H54 (cell line): Measurements from ENCODE around the gene SMAD2.

Experiments used
- DNase-seq: peaks from one replicate; pipeline ENCODE4 v3.0.0; 2011; ENCODE audit warnings: low spot score, mixed read lengths; ENCODE audit not compliant: insufficient read length
- FAIRE-seq: peaks from 3 replicates; lab custom pipeline; 2011; peaks lifted over from hg19 to GRCh38; lab: Jason Lieb, UNC
- POLR2A ChIP-seq: IDR thresholded peaks from 2 replicates; pipeline ENCODE4 v1.6.1; 2011; ENCODE audit warnings: low read depth, mild to moderate bottlenecking, low read length

The SMAD2 gene

GRCh38 chr18:47826157-47827074 lies 104.0 kb downstream of the SMAD2 start:
- TF ChIP-seq POLR2A, result no peak
- no peak for FAIRE-seq
- no peak for DNase-seq

DNA sequence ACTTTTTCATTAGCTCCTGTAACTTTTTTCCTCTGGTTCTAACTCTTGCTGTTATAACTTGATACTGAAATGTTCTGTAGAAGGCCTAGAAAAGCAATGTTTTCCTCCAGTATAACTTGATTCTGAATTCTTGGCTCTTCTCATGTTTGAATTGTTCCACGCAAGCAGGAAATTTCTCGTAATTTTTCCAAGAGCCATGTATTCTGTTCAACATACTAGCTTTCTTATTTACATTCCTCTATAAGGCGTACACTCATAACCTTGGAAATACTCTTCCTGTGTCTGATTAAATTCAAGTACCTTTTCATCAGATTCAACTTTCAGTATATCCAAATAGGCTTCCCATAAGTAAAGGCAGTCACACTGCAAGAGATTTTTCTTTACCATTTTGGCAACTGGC lies 109.1 kb downstream of the SMAD2 start:
- no peak for DNase-seq
- no peak for TF ChIP-seq POLR2A
- no peak for FAIRE-seq

- FAIRE-seq, result no peak
- no peak for DNase-seq
- TF ChIP-seq POLR2A, result no peak
Measured at GRCh38 chr18:47817795-47818077, 112.7 kb downstream of the SMAD2 start.

DNA sequence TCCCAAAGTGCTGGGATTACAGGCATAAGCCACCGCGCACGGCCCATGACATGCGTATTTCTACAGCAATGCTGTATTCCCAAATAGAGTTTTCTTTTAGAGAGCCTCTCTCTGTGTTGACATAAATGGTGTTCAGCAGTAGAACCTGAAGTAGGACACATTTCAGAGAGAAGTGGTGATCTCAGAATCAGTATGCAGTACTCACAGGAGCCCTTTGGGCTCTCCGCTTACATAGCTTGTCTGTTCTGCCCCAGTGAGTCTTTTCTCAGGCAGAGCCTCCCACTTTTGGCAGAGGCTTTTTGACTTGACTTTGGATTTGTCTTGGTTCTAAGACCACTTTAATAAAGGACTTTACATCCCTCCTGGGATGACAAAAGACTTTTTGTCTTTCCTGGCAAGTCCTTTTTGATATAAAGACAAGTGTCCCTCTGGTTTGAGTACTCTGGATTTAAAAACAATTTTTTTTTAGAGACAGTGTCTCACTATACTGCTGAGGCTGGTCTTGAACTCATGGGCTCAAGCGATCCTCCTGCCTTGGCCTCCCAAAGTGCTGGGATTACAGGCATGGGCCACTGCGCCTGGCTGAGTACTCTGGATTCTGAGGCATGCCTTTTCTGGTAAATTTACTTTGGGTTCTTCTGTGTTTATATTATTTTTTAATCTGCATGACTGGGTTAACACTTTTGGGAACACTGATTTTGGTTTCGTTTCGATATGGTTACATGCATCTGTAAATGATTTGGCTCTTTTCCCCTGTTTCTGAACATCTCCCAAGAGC lies 113.3 kb downstream of the SMAD2 start:
- no peak for FAIRE-seq
- DNase-seq, result no peak
- TF ChIP-seq POLR2A, result no peak

DNA sequence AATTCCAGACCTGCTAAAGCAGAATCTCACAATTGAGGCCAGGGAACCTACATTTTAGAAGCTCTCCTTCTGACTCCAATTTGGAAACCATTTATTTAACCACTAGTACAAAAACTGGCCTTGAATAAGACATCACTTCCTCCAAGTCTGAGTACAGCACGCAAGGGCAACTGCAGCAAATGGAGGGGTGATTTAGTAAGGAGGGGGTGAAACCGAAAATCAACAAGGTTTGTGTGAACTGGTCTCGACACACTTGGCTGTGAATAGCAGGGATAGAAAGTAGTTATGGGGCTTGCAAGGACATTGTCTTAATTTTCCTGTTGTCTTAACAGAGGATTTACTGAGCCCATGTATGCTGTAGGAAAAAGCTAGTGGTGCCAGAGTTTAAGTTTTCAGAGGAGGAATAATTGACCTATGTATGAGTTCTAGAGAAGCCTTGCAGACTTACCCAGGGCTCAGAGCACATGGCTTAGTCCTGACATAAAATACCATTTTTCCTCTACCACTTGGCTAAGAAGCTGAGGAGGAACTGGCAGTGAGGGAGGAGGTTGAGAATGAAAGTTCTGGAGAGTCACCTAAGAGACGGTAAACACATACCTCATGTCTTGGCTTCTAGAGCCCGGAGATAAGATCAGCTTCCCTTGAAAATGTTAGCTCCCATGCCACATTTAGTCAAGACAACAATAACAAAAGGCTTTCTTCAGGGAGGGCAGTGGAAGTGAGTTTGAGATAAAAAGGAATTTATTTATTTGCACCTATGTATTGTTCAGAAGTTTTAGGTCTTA lies 114.8 kb downstream of the SMAD2 start:
- DNase-seq (no peak), FAIRE-seq (no peak)
- no peak for TF ChIP-seq POLR2A

DNA sequence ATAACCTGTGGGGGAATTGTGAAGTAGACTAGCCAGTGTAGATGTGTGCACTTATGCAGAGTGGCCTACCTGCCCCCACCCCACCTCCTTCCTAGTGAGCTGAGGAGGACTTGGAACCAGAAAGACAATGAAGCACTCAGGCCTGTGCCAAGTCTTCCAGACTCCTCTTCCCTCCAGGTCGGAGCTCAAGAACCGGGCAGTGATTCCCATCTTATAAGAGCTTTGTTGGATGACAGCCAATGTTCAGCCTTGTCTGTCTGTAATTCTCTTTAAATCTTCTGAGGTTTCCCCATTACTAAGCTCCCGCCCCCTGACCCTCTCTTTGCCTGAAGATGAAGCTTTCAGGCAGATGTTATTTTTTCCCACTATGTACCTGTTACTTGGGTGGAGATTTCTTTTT lies 121.0 kb downstream of the SMAD2 start:
- no peak for TF ChIP-seq POLR2A
- FAIRE-seq (no peak), DNase-seq (no peak)

DNA sequence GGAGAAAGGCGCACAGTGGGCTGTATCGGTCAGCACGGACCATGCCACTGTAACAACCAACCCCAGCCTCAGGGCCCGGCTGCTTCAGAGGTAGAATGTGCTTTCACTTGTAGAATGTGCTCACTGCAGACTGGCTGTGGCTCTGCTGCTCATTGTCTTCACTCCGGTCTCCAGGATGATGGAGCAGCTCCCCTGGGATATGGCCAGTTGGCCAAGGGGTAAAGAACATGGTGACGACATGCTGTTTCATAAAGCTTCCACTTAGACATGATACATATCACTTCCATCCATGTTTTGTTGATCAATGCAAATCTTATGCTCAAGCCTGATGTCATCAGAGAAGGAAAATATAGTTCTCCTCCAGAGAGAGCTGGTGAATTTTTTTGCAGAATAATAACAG lies 127.7 kb downstream of the SMAD2 start:
- no peak for TF ChIP-seq POLR2A
- no peak for DNase-seq
- FAIRE-seq, result no peak

- no peak for TF ChIP-seq POLR2A
- no peak for FAIRE-seq
- DNase-seq, result no peak
Measured at GRCh38 chr18:47801817-47802216, 128.6 kb downstream of the SMAD2 start.

DNA sequence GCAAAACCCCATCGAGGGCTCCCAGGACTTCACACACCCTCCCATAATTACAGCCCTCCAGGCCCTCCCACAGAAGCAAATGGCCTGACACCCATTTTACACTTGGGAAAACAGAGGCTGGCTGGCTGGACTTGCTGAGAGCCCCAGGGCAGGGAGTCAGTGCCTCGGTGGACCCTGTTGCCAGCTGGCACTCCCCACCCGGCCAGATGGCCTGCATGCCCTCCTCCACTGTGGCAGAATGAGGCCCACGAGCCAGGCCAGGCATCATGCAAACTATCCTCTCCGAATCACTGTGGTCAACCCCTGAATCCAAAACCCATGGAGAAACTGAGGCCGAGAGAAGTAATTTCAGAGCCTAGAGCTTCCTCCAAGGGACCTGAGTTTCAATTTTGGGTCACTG lies 129.7 kb downstream of the SMAD2 start:
- DNase-seq, result no peak
- TF ChIP-seq POLR2A, result no peak
- FAIRE-seq, result no peak

- FAIRE-seq (no peak), DNase-seq (no peak)
- no peak for TF ChIP-seq POLR2A
Measured at GRCh38 chr18:47800248-47800647, 130.2 kb downstream of the SMAD2 start.

- DNase-seq (no peak), FAIRE-seq (no peak)
- no peak for TF ChIP-seq POLR2A
Measured at GRCh38 chr18:47799376-47799775, 131.1 kb downstream of the SMAD2 start.

DNA sequence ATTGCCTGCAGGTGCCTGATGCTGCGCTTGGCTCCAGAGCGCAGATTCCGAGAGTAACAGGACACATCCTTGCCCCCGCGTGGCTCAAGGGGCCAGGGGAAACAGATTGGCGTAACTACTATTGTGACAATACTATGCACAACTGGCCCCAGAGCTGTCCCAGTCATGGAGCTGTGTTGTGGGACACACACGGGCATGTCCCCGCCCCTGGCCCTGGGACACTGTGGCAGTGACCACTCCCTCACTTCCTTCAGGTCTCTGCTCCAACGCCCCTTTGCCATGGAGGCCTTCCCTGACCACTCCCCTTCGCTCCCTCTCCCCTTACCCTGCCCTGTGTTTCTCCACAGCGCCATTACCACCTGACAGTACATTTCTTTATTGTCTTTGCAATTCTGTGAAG lies 132.1 kb downstream of the SMAD2 start:
- DNase-seq (no peak), FAIRE-seq (no peak)
- no peak for TF ChIP-seq POLR2A

- no peak for FAIRE-seq
- no peak for TF ChIP-seq POLR2A
- DNase-seq, result no peak
Measured at GRCh38 chr18:47797126-47797525, 133.3 kb downstream of the SMAD2 start.

- DNase-seq, result no peak
- TF ChIP-seq POLR2A, result no peak
- no peak for FAIRE-seq
Measured at GRCh38 chr18:47795434-47795814, 135.0 kb downstream of the SMAD2 start.
